OCI-LY7 (cell line): ENCODE results near the gene EXOSC6.
A peak's percentile ranks its signal among the peaks of the same experiment; 100 is the strongest.

ENCODE experiments used
- EZH2phosphoT487 ChIP-seq: fragments of 200-600 bp; sonication (generic); IDR thresholded peaks from 2 replicates; pipeline ENCODE4 v1.6.1; 2018; ENCODE audit warnings: low read depth, borderline replicate concordance, mild to moderate bottlenecking, mixed run types, antibody characterized with exemption, low read length, moderate library complexity, mixed read lengths
- TF ChIP-seq, protein P1 (sequence below): fragments of 200-600 bp; sonication (generic); conservative IDR thresholded peaks from 2 replicates; pipeline ENCODE4 v1.5.1; 2014; ENCODE audit warnings: mild to moderate bottlenecking, antibody characterized with exemption, low read length, moderate library complexity, mixed read lengths

DNA sequence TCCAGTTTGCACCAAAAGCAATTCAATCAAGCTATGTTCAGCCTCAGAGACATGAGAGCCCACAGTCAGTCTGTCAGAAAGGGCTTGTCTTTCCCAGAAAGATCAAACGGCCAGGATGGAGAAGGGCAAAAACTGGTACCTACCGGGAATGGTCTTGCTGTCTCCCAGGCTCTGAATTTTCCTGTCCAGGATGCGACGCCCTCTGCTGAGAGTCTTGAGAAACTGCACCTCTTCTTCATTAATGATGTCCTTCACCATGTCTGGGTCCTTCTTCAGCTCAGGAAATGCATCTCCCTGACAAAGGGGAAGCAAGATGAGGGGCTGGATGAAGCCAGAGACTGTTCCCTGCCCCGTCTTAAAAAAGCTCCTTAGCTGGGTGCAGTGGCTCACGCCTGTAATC is 15.8 kb upstream of the EXOSC6 start:
- TF ChIP-seq, protein P1, sequence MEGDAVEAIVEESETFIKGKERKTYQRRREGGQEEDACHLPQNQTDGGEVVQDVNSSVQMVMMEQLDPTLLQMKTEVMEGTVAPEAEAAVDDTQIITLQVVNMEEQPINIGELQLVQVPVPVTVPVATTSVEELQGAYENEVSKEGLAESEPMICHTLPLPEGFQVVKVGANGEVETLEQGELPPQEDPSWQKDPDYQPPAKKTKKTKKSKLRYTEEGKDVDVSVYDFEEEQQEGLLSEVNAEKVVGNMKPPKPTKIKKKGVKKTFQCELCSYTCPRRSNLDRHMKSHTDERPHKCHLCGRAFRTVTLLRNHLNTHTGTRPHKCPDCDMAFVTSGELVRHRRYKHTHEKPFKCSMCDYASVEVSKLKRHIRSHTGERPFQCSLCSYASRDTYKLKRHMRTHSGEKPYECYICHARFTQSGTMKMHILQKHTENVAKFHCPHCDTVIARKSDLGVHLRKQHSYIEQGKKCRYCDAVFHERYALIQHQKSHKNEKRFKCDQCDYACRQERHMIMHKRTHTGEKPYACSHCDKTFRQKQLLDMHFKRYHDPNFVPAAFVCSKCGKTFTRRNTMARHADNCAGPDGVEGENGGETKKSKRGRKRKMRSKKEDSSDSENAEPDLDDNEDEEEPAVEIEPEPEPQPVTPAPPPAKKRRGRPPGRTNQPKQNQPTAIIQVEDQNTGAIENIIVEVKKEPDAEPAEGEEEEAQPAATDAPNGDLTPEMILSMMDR = peak; percentile 78
- TF ChIP-seq EZH2phosphoT487 = no peak
